Thyroid gland (tissue), 4 donors: Measurements from ENCODE around the gene GUCY1A1.

Experiments used
- POLR2A ChIP-seq, 2 donors: fragments of 450-650 bp; IDR thresholded peaks; one replicate each; pipeline ENCODE4 v1.6.1; 2017; ENCODE audit warnings: antibody characterized with exemption in 2 of 2, mild to moderate bottlenecking in 2 of 2, moderate library complexity in 1 of 2
- TF ChIP-seq, protein P1 (sequence below), 6 experiments: fragments of 200-600 bp in 3 of 6; fragments of 450-650 bp in 3 of 6; sonication (generic) in 3 of 6; IDR thresholded peaks; one replicate each; pipeline ENCODE4 v1.5.1; 2016 to 2019; ENCODE audit warnings: antibody characterized with exemption in 6 of 6, mild to moderate bottlenecking in 2 of 6, inconsistent platforms in 1 of 6, moderate library complexity in 1 of 6

DNA sequence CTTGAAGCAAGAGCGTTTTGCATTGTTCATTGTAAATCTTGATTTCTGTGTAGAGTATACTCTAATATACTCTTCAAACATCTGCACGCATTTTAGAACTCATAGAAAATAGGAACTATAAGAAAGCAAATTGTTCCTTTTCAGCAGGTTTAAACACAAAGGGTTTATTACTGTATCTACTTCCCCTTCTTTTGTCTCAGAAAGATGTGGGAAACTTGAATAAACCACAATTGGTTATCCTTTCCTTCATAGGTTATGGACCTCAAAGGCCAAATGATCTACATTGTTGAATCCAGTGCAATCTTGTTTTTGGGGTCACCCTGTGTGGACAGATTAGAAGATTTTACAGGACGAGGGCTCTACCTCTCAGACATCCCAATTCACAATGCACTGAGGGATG is 46.2 kb downstream of the GUCY1A1 start:
- TF ChIP-seq, protein P1, sequence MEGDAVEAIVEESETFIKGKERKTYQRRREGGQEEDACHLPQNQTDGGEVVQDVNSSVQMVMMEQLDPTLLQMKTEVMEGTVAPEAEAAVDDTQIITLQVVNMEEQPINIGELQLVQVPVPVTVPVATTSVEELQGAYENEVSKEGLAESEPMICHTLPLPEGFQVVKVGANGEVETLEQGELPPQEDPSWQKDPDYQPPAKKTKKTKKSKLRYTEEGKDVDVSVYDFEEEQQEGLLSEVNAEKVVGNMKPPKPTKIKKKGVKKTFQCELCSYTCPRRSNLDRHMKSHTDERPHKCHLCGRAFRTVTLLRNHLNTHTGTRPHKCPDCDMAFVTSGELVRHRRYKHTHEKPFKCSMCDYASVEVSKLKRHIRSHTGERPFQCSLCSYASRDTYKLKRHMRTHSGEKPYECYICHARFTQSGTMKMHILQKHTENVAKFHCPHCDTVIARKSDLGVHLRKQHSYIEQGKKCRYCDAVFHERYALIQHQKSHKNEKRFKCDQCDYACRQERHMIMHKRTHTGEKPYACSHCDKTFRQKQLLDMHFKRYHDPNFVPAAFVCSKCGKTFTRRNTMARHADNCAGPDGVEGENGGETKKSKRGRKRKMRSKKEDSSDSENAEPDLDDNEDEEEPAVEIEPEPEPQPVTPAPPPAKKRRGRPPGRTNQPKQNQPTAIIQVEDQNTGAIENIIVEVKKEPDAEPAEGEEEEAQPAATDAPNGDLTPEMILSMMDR (IDR thresholded peaks at IDR 0.05): no peak
- no peak for TF ChIP-seq POLR2A (IDR thresholded peaks at IDR 0.05)
